Inferior parietal cortex (tissue), 1 donor: ENCODE results near the gene CDC37.

ENCODE experiments used
- DNase-seq: peaks from one replicate; pipeline ENCODE4 v3.0.0-alpha.2; 2016; ENCODE audit errors: extremely low spot score

CDC37 gene

DNA sequence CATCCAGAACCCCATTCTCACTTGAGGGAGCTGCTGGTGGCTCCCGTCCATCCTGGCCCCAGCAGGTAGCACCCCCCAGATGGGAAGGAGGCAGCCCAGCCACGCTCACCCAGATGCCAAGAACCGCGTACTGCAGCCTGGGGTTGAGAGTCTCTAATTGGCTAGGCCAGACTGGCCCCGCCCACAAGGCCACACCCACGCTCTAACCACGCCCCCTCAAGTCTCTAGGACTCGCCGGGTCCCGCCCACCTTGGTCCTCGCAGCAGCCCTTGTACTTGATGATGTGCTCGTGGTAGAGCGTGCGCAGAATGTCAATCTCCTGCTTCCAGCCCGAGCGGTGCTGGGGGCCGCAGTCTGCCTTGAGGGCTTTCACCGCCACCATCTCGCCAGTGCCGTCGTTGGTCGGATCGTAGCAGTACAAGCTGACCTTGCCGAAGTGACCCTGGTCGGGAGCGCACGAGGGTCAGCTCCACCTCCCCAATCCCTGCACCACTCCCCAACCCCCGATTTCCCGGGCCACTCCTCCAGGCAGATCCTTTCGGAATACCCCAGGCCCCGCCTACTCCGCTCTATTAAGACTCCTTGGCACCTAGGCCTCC is 49.5 kb downstream of the CDC37 start:
- DNase-seq: no peak

GRCh38 chr19:10352764-10353671 is 50.3 kb downstream of the CDC37 start:
- DNase-seq: no peak

DNA sequence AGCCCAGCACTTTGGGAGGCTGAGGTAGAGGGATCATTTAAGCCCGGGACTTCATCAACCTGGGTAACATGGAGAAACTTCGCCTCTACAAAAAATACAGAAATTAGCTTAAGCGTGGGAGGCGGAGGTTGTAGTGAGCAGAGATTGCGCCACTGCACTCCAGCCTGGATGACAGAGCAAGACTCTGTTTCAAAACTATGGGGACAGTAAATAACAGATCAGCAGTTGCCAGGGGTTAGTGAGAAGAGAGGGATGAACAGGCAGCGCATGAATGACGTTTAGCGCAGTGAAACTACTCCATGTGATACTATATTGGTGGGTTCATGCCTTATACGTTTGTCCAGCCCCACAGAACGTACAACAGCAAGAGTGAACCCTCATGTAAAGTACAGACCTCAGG is 56.8 kb downstream of the CDC37 start:
- DNase-seq: peak; percentile 13

- DNase-seq: peak; percentile 24
Observed at GRCh38 chr19:10344780-10345179, 58.6 kb downstream of the CDC37 start.

DNA sequence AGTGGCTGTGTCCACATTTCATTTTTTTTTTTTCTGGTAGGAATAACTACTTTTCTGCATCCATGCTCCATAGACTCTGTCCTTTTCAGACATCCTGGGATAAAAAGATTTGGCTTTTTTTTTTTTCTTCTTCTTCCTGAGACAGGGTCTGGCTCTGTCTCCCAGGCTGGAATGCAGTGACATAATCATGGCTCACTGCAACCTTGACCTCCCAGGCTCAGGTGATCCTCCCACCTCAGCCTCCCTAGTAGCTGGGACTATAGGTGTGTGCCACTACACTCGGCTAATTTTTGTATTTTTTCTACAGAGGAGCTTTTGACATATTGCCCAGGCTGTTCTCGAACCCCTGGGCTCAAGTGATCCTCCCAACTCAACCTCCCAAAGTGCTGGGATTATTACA is 59.8 kb downstream of the CDC37 start:
- DNase-seq: no peak
